Gastrocnemius medialis (tissue), 4 donors: ENCODE results near the gene FGF19. TPM values are rescaled to one million over a fixed set of nuclear protein-coding genes. Genes with fewer than 3 reads are reported as not detected.
A peak's percentile ranks its signal among the peaks of the same experiment; 100 is the strongest.

Source experiments
- ATAC-seq, 2 donors: fragments of 150-250 bp; one replicate each; pipeline ENCODE4 v1.9.1; 2016
- DNase-seq, 2 donors: peaks; one replicate each; pipeline ENCODE4 v3.0.0-alpha.2; 2019
- H3K27ac ChIP-seq, 4 donors: fragments of 200-600 bp; sonication (generic); 1 replicate in 1 of 4; 2 replicates in 3 of 4; pipeline ENCODE4 v1.5.1; 2016 to 2018; ENCODE audit warnings: mild to moderate bottlenecking in 2 of 4, moderate library complexity in 1 of 4
- H3K27me3 ChIP-seq, 3 donors: fragments of 200-600 bp; sonication (generic) in 2 of 3; 1 replicate in 1 of 3; 2 replicates in 2 of 3; pipeline versions ENCODE4 v1.5.1 to v1.6.0; 2016 to 2019; ENCODE audit warnings: mild to moderate bottlenecking in 1 of 3, moderate library complexity in 1 of 3
- H3K36me3 ChIP-seq, 2 donors: fragments of 200-600 bp; sonication (generic) in 1 of 2; one replicate each; pipeline ENCODE4 v1.5.1; 2017 to 2018
- H3K4me1 ChIP-seq, 2 donors: fragments of 200-600 bp; sonication (generic) in 1 of 2; one replicate each; pipeline ENCODE4 v1.5.1; 2016 to 2017; ENCODE audit warnings: mild to moderate bottlenecking in 2 of 2
- H3K4me3 ChIP-seq, 4 donors: fragments of 200-600 bp; sonication (generic) in 3 of 4; 1 replicate in 1 of 4; 2 replicates in 3 of 4; pipeline ENCODE4 v1.5.1; 2016 to 2019; ENCODE audit warnings: mild to moderate bottlenecking in 2 of 4
- H3K9me3 ChIP-seq, 3 donors: fragments of 200-600 bp; sonication (generic) in 2 of 3; 1 replicate in 1 of 3; 2 replicates in 2 of 3; pipeline ENCODE4 v1.5.1; 2016 to 2019
- CTCF ChIP-seq, 5 experiments: fragments of 450-650 bp in 3 of 5; fragments of 200-600 bp in 2 of 5; sonication (generic) in 2 of 5; IDR thresholded peaks in 4 of 5; conservative IDR thresholded peaks in 1 of 5; 1 replicate in 4 of 5; 2 replicates in 1 of 5; pipeline ENCODE4 v1.5.1; 2016 to 2019; ENCODE audit warnings: antibody characterized with exemption in 5 of 5, mild to moderate bottlenecking in 3 of 5, moderate library complexity in 3 of 5
- POLR2A ChIP-seq, 2 donors: fragments of 450-650 bp; IDR thresholded peaks; one replicate each; pipeline ENCODE4 v1.6.1; 2017; ENCODE audit warnings: antibody characterized with exemption in 2 of 2, mild to moderate bottlenecking in 2 of 2, moderate library complexity in 2 of 2
- in situ Hi-C, 4 donors: fragments of 200-750 bp; cut with MboI; loops; one replicate each; pipeline versions ENCODE4 v1.15.0 to v1.8.0; 2017; ENCODE audit warnings: low sequenced_read_pairs in 4 of 4
- intact Hi-C: fragments of 100-400 bp; cut with DNase I; formaldehyde crosslinking; loops from one replicate; pipeline ENCODE4 v1.15.1; 2023; ENCODE audit warnings: low total_unique reads
- total RNA-seq, 4 donors: library from RNA; depleted of rRNA; stranded (reverse); fragments of >200 nt; gene quantifications; one replicate each; pipeline versions ENCODE4 v1.1.0 to v1.2.3, GENCODE V29; 2016

FGF19 gene
- total RNA-seq, 4 donors from 2014 or later: not detected

- DNase-seq (no peak), ATAC-seq (no peak)
- in situ Hi-C loops: loop anchor here in 1 of 4 donors (25.0 kb wide), 1 partner anchor 551 kb away; no protein-coding TSS in a partner anchor
- H3K9me3 ChIP-seq: no peaks in the 10 kb centered on the region
- H3K36me3 ChIP-seq: peaks cover 0 to 31% of the 10 kb centered on the region in 2 donors
- H3K4me3 ChIP-seq: no peak overlapping the region
- no peak for TF ChIP-seq CTCF (IDR thresholded peaks at IDR 0.05 in 4 of 5, conservative IDR thresholded peaks at IDR 0.05 in 1 of 5)
- TF ChIP-seq POLR2A (IDR thresholded peaks at IDR 0.05): no peak
- H3K4me1 ChIP-seq: no peaks in the 10 kb centered on the region
- no peaks in the 10 kb centered on the region for H3K27me3 ChIP-seq
- intact Hi-C loops: no loop called here
- H3K27ac ChIP-seq: no peak overlapping the region
Observed at GRCh38 chr11:69663326-69663725, 40.5 kb downstream of the FGF19 start.

GRCh38 chr11:69662806-69663205, 41.0 kb downstream of the FGF19 start:
- intact Hi-C loops (no loop called here), in situ Hi-C loops (loop anchor here in 1 of 4 donors (25.0 kb wide), 1 partner anchor 551 kb away; no protein-coding TSS in a partner anchor)
- Histone ChIP-seq H3K4me3 (no peak overlapping the region), H3K36me3 (peaks cover 0 to 31% of the 10 kb centered on the region in 2 donors), H3K27ac (no peak overlapping the region), H3K27me3 (no peaks in the 10 kb centered on the region), H3K9me3 (no peaks in the 10 kb centered on the region), H3K4me1 (no peaks in the 10 kb centered on the region)
- ATAC-seq (no peak), DNase-seq (no peak)
- TF ChIP-seq POLR2A (IDR thresholded peaks at IDR 0.05) (no peak), CTCF (IDR thresholded peaks at IDR 0.05 in 4 of 5, conservative IDR thresholded peaks at IDR 0.05 in 1 of 5) (no peak)

- intact Hi-C loops (no loop called here), in situ Hi-C loops (loop anchor here in 1 of 4 donors (25.0 kb wide), 1 partner anchor 550 kb away; no protein-coding TSS in a partner anchor)
- H3K36me3 ChIP-seq: peaks cover 0 to 31% of the 10 kb centered on the region in 2 donors
- no peaks in the 10 kb centered on the region for H3K27me3 ChIP-seq
- H3K4me1 ChIP-seq: no peaks in the 10 kb centered on the region
- no peaks in the 10 kb centered on the region for H3K9me3 ChIP-seq
- TF ChIP-seq CTCF (IDR thresholded peaks at IDR 0.05 in 4 of 5, conservative IDR thresholded peaks at IDR 0.05 in 1 of 5): no peak
- no peak for TF ChIP-seq POLR2A (IDR thresholded peaks at IDR 0.05)
- H3K4me3 ChIP-seq: no peak overlapping the region
- ATAC-seq: no peak
- peak in 1 of 2 donors; percentile 43 for DNase-seq
- no peak overlapping the region for H3K27ac ChIP-seq
Observed at GRCh38 chr11:69662021-69662698, 41.7 kb downstream of the FGF19 start.

- in situ Hi-C loops (loop anchor here in 1 of 4 donors (25.0 kb wide), 1 partner anchor 549 kb away; no protein-coding TSS in a partner anchor), intact Hi-C loops (no loop called here)
- Histone ChIP-seq H3K4me1 (no peaks in the 10 kb centered on the region), H3K9me3 (no peaks in the 10 kb centered on the region), H3K4me3 (no peak overlapping the region), H3K36me3 (peaks cover 0 to 24% of the 10 kb centered on the region in 2 donors), H3K27ac (no peak overlapping the region), H3K27me3 (no peaks in the 10 kb centered on the region)
- no peak for ATAC-seq
- no peak for DNase-seq
- TF ChIP-seq CTCF (IDR thresholded peaks at IDR 0.05 in 4 of 5, conservative IDR thresholded peaks at IDR 0.05 in 1 of 5) (no peak), POLR2A (IDR thresholded peaks at IDR 0.05) (no peak)
Observed at GRCh38 chr11:69661413-69661715, 42.5 kb downstream of the FGF19 start.
